ENCODE data around the gene GID8. TPM values are rescaled to one million over a fixed set of nuclear protein-coding genes. Genes with fewer than 3 reads are reported as not detected.
A peak's percentile ranks its signal among the peaks of the same experiment; 100 is the strongest.

Gene GID8
- polyA plus RNA-seq, 1 donor from 2014 or later = 54.8 TPM

DNA sequence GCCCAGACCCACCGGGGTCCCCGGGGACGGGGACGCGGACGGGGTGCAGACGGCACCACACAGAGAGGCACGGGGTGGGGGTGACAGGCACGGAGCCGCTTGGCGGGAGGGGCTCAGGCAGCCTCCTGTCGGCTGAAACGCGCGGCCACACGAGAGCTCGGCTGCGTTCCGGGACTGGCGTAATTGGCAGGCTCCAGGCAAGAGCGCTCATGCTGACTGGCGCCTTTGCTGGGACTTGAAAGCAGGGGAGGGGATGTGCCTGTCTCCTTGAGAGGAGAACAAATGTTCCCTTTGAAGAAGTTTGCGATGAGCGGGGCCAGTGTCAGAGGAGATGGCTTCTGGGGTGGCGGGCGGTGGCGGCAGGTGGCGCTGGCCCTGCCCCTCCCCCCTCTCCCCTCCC lies 43.0 kb downstream of the GID8 start:
- TF ChIP-seq POLR2AphosphoS5 (IDR thresholded peaks at IDR 0.05) = peak; percentile 56
- no peak for TF ChIP-seq MXI1 (conservative IDR thresholded peaks at IDR 0.05; ENCODE audit: poor library complexity, severe bottlenecking)
- H3K79me2 ChIP-seq (replicated peaks; ENCODE audit: insufficient read depth, low read length) = no peaks in the 10 kb centered on the region
- no peaks in the 10 kb centered on the region for H3K9me3 ChIP-seq (ENCODE audit: low read length)
- no peaks in the 10 kb centered on the region for H3K9me2 ChIP-seq (ENCODE audit: insufficient read depth, low read length)
- H3K4me3 ChIP-seq (ENCODE audit: low read length) = no peak overlapping the region
- no peak overlapping the region for H3K9ac ChIP-seq (ENCODE audit: low read length)
- H3K4me2 ChIP-seq (ENCODE audit: low read length) = no peak overlapping the region
- H3K27me3 ChIP-seq (ENCODE audit: insufficient read depth, low read depth, low read length) = no peaks in the 10 kb centered on the region
- H3K27ac ChIP-seq (ENCODE audit: low read length) = no peak overlapping the region
- no peaks in the 10 kb centered on the region for H3F3A ChIP-seq (ENCODE audit: insufficient read depth, low read length, poor library complexity, severe bottlenecking)
- no peaks in the 10 kb centered on the region for H3K36me3 ChIP-seq (ENCODE audit: insufficient read depth, low read length)
- no peaks in the 10 kb centered on the region for H4K20me1 ChIP-seq (ENCODE audit: insufficient read depth)
- H2AFZ ChIP-seq (ENCODE audit: low read depth, low read length) = no peak overlapping the region

DNA sequence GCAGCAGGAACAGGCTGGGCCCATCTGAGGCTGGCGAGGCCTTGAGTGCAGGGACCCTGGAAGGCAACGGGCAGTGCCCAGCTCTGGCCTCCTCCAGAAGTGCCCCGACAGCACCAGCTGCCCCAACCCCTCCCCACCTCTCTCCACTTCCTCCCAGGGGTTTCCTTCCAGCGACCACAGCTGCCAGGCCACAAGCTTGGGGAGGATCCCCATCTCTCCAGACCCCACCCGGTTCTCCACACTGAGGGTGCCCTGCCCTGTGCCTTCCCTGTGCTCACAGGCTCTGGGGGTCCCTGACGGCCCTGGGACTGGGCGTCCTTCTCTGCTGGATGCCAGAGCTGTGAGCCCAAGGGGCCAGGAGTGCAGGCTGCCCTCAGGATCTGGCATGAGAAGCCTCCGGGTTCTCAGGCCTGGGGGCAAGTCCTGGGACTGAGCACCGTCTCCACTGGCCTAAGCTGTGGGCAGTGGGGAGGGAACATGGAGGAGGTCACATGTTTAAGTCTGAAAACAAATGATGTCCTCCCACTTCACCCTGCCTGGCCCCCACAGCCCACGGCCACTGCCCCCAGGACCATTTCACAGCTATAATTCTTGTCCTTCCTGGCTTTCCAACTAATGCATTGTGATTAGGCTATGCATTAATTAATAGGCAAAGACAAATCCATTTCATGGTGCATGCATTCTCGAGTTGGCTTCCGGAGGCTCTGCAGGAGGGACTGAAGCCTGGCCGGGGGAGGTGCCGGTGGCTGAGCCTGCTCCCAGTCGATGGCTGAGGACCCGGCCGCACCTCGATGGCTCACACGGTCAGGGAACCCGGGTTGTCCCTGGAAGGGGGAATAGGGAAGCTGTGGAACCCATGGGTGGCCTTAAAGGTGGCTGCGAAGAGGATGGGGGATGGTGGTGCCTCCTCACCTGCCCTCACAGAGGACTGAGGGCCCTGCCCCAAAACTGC lies 44.5 kb downstream of the GID8 start:
- H3K27me3 ChIP-seq (ENCODE audit: insufficient read depth, low read depth, low read length) = no peaks in the 10 kb centered on the region
- no peak overlapping the region for H3K4me3 ChIP-seq (ENCODE audit: low read length)

DNA sequence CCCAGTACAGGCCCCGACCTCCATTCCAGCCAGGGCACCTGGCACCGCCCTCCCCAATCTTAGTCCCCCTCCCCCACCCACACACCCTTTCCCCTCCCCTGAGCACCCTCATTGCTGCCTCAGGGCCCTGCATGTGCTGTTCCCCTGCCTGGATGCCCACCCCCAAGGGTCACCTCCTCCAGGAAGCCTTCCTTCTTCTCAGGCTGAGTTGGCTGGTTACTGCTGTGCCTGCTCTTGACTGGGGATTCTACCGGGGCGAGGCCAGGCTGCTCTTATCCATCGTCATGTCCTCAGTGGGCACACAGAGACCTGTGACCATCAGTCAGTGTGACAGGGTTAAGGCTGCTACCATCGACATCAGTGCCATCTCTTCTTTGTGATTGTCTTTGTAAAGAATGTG lies 45.3 kb downstream of the GID8 start:
- no peak overlapping the region for H3K27ac ChIP-seq (ENCODE audit: low read length)
- no peaks in the 10 kb centered on the region for H3F3A ChIP-seq (ENCODE audit: insufficient read depth, low read length, poor library complexity, severe bottlenecking)
- H4K20me1 ChIP-seq (ENCODE audit: insufficient read depth) = no peaks in the 10 kb centered on the region
- H3K4me2 ChIP-seq (ENCODE audit: low read length) = no peak overlapping the region
- no peak overlapping the region for H2AFZ ChIP-seq (ENCODE audit: low read depth, low read length)
- H3K9ac ChIP-seq (ENCODE audit: low read length) = no peak overlapping the region
- H3K9me2 ChIP-seq (ENCODE audit: insufficient read depth, low read length) = no peaks in the 10 kb centered on the region
- H3K27me3 ChIP-seq (ENCODE audit: insufficient read depth, low read depth, low read length) = no peaks in the 10 kb centered on the region
- H3K79me2 ChIP-seq (replicated peaks; ENCODE audit: insufficient read depth, low read length) = no peaks in the 10 kb centered on the region
- no peaks in the 10 kb centered on the region for H3K9me3 ChIP-seq (ENCODE audit: low read length)
- H3K4me3 ChIP-seq (ENCODE audit: low read length) = no peak overlapping the region
- no peaks in the 10 kb centered on the region for H3K36me3 ChIP-seq (ENCODE audit: insufficient read depth, low read length)
- TF ChIP-seq POLR2AphosphoS5 (IDR thresholded peaks at IDR 0.05) = no peak
- no peak for TF ChIP-seq EP300 (conservative IDR thresholded peaks at IDR 0.05; ENCODE audit: poor library complexity, severe bottlenecking)
- TF ChIP-seq MXI1 (conservative IDR thresholded peaks at IDR 0.05; ENCODE audit: poor library complexity, severe bottlenecking) = no peak
- no peak for TF ChIP-seq EZH2 (IDR thresholded peaks at IDR 0.05; ENCODE audit: borderline replicate concordance, insufficient read depth, low read length, poor library complexity, severe bottlenecking)
- no peak for TF ChIP-seq RAD21 (conservative IDR thresholded peaks at IDR 0.05)
- TF ChIP-seq REST (IDR thresholded peaks at IDR 0.05; ENCODE audit: borderline replicate concordance) = no peak

More for the DNA sequence above, 44.5 kb downstream of the GID8 start:
- Histone ChIP-seq H3K4me2 (ENCODE audit: low read length) (no peak overlapping the region), H2AFZ (ENCODE audit: low read depth, low read length) (no peak overlapping the region), H3F3A (ENCODE audit: insufficient read depth, low read length, poor library complexity, severe bottlenecking) (no peaks in the 10 kb centered on the region), H4K20me1 (ENCODE audit: insufficient read depth) (no peaks in the 10 kb centered on the region), H3K9me3 (ENCODE audit: low read length) (no peaks in the 10 kb centered on the region), H3K27ac (ENCODE audit: low read length) (no peak overlapping the region), H3K9ac (ENCODE audit: low read length) (no peak overlapping the region), H3K36me3 (ENCODE audit: insufficient read depth, low read length) (no peaks in the 10 kb centered on the region), H3K79me2 (replicated peaks; ENCODE audit: insufficient read depth, low read length) (no peaks in the 10 kb centered on the region), H3K9me2 (ENCODE audit: insufficient read depth, low read length) (no peaks in the 10 kb centered on the region)
- no peak for TF ChIP-seq RAD21 (conservative IDR thresholded peaks at IDR 0.05)
- TF ChIP-seq MXI1 (conservative IDR thresholded peaks at IDR 0.05; ENCODE audit: poor library complexity, severe bottlenecking) = no peak
- no peak for TF ChIP-seq SMC3 (conservative IDR thresholded peaks at IDR 0.05; ENCODE audit: poor library complexity)
- TF ChIP-seq EP300 (conservative IDR thresholded peaks at IDR 0.05; ENCODE audit: poor library complexity, severe bottlenecking) = no peak
- no peak for TF ChIP-seq REST (IDR thresholded peaks at IDR 0.05; ENCODE audit: borderline replicate concordance)
